ENCODE measurements around the gene CASQ1. TPM values are rescaled to one million over a fixed set of nuclear protein-coding genes. Genes with fewer than 3 reads are reported as not detected.

Gene CASQ1
- total and polyA plus RNA-seq, 2 donors (not counting 3 experiments of a cell fraction or from before 2014, with no cell fraction given) = not detected

GRCh38 chr1:160149716-160150115 is 40.7 kb upstream of the CASQ1 start:
- no peak for FAIRE-seq
- no peaks in the 10 kb centered on the region for H3K36me3 ChIP-seq (ENCODE audit: control insufficient read depth in 2 of 2, extremely low read depth in 1 of 2, insufficient read depth in 2 of 2, low read length in 2 of 2)
- no peaks in the 10 kb centered on the region for H3K9me1 ChIP-seq (replicated peaks; ENCODE audit: control insufficient read depth, extremely low read depth, insufficient read depth, low read length)
- DNase-seq (ENCODE audit: low read depth, low spot score) = no peak
- TF ChIP-seq FOS (IDR thresholded peaks at IDR 0.05; ENCODE audit: borderline replicate concordance, insufficient read depth, low read length) = no peak
- no peak for TF ChIP-seq POLR2A (IDR thresholded peaks at IDR 0.05; ENCODE audit: low read depth, low read length)
- no peak for TF ChIP-seq GATA2 (IDR thresholded peaks at IDR 0.05; ENCODE audit: insufficient read depth, insufficient read length, low read depth, low read length)
- TF ChIP-seq JUN (IDR thresholded peaks at IDR 0.05; ENCODE audit: borderline replicate concordance, insufficient read depth, insufficient read length, low read depth) = no peak
- TF ChIP-seq MYC (IDR thresholded peaks at IDR 0.05; ENCODE audit: low read depth, low read length) = no peak
- TF ChIP-seq, protein P1, sequence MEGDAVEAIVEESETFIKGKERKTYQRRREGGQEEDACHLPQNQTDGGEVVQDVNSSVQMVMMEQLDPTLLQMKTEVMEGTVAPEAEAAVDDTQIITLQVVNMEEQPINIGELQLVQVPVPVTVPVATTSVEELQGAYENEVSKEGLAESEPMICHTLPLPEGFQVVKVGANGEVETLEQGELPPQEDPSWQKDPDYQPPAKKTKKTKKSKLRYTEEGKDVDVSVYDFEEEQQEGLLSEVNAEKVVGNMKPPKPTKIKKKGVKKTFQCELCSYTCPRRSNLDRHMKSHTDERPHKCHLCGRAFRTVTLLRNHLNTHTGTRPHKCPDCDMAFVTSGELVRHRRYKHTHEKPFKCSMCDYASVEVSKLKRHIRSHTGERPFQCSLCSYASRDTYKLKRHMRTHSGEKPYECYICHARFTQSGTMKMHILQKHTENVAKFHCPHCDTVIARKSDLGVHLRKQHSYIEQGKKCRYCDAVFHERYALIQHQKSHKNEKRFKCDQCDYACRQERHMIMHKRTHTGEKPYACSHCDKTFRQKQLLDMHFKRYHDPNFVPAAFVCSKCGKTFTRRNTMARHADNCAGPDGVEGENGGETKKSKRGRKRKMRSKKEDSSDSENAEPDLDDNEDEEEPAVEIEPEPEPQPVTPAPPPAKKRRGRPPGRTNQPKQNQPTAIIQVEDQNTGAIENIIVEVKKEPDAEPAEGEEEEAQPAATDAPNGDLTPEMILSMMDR (IDR thresholded peaks at IDR 0.05; ENCODE audit: extremely low read depth in 1 of 2, insufficient read depth in 1 of 2, low read depth in 1 of 2, low read length in 2 of 2) = no peak
- no peak for TF ChIP-seq POLR2AphosphoS5 (IDR thresholded peaks at IDR 0.05; ENCODE audit: insufficient read depth, low read depth, low read length)
- no peak for TF ChIP-seq MAX (IDR thresholded peaks at IDR 0.05; ENCODE audit: insufficient read depth, insufficient read length)
- TF ChIP-seq EZH2 (IDR thresholded peaks at IDR 0.05; ENCODE audit: borderline replicate concordance, low read depth, low read length, severe bottlenecking) = no peak
- peaks cover 0 to 6% of the 10 kb centered on the region in 2 experiments for H3K27me3 ChIP-seq (ENCODE audit: control insufficient read depth in 2 of 2, insufficient read depth in 2 of 2, low read length in 2 of 2)
- H3K9me3 ChIP-seq (replicated peaks; ENCODE audit: control insufficient read depth, insufficient read depth, low read length) = no peaks in the 10 kb centered on the region
- no peak overlapping the region for H3K27ac ChIP-seq (ENCODE audit: insufficient read depth, low read depth, low read length)
- no peak overlapping the region for H2AFZ ChIP-seq (ENCODE audit: low read depth, low read length)
- no peak overlapping the region for H3K9ac ChIP-seq (replicated peaks; ENCODE audit: extremely low read depth, insufficient read depth, low read length)
- no peaks in the 10 kb centered on the region for H3K4me1 ChIP-seq (ENCODE audit: control insufficient read depth, extremely low read depth, insufficient read depth, low read length)
- no peak overlapping the region for H3K4me3 ChIP-seq (replicated peaks in 1 of 3; ENCODE audit: insufficient read depth in 1 of 3, low read depth in 1 of 3, low read length in 3 of 3)
- BruUV-seq (replicated peaks) = no TSS peak
- no peaks in the 10 kb centered on the region for H4K20me1 ChIP-seq (replicated peaks; ENCODE audit: control insufficient read depth, extremely low read depth, insufficient read depth, low read length)
- ChIA-PET POLR2A (no interaction called here), CTCF (interaction anchor here (0.6 to 1.5 kb wide), 5 partner anchors 9 to 102 kb away, joined by 3 to 5 read pairs (median 3); no protein-coding TSS in a partner anchor)
- no peaks in the 10 kb centered on the region for H3K79me2 ChIP-seq (ENCODE audit: control insufficient read depth, insufficient read depth, low read length)
- H3K4me2 ChIP-seq (ENCODE audit: insufficient read depth, low read length) = no peak overlapping the region
- dilution Hi-C loops (cut with MboI; ENCODE audit: extremely low pct_ligation_motif_present, low sequenced_read_pairs) (no loop called here), intact Hi-C loops (cut with micrococcal nuclease) (no loop called here)
